Measurements from ENCODE around the gene CD58.
A peak's percentile ranks its signal among the peaks of the same experiment; 100 is the strongest.

Gene CD58

DNA sequence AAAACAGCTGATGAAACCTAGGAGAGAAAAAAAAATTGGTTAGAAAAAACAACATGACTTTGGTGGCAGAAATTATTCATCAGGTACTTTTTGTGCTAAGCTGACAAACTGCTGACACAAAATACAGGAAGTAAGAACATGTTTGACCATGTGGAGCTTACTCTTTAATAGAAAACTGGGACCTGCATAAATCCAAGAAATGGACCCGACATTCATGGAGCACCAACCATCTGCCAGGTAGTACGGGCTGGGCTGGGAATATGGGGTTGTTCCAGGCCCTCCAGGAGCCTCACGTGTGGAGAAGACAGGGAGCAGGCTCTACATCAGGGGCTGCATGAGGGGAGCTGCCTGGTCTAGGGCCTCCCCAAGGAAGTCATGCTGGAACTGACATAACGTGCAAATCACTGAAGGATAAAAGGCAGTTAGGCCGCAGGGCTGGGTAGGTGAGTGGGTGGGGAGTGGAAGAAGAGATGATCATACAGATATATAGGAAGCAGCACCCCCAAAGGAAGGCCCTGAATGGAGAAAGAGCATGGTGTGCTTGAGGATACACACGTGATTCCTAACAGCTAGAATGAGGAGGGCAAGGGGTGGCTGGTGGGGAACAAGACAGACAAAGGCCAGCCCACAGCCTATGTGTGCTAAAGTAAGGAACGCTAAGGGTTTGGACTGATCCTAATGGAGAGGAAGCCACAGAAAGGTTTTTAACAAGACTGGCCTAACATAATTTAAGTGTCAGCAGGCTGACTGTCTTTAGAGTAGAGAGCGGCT, 26.1 kb downstream of the CD58 start:
- no peak for DNase-seq (ENCODE audit: low read depth in 2 of 2)

DNA sequence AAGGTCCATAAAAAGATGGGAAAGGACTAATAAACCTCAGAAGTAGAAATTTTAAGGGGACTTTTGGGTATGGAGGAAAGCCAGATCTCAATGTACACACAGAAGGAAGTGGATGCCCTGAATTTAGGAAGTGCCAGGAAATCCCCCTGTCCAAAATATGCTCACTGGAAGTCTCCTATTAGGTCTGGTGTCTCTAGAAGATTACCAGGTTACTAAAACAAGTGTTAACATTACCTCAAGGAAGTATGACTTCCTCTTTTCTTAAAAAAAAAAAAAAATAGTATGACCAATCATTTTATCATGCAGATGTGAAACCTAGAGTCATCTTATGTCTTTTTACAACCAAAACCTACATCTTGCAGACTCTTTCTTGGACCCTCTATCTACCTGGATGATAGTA, 30.7 kb downstream of the CD58 start:
- no peak for DNase-seq (ENCODE audit: low read depth in 2 of 2)

DNA sequence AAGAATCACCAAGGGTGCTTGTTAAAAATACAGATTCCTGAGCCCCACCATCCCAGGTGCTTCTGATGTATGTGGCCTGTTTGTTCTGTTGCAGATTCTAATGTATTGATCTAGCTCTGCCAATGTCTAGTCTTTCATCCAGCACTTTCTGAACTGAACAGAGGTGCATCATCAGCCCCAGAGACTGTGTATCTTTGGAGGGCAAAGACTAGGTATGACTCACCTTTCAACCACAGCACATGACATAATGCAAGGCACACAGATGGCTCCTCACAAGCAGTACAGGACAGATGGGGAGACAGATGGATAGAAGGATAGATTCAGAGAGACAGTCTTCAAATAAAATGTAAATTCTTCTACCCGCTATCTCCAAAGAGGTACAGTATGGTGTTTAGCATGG, 32.3 kb downstream of the CD58 start:
- no peak for DNase-seq (ENCODE audit: low read depth in 2 of 2)

DNA sequence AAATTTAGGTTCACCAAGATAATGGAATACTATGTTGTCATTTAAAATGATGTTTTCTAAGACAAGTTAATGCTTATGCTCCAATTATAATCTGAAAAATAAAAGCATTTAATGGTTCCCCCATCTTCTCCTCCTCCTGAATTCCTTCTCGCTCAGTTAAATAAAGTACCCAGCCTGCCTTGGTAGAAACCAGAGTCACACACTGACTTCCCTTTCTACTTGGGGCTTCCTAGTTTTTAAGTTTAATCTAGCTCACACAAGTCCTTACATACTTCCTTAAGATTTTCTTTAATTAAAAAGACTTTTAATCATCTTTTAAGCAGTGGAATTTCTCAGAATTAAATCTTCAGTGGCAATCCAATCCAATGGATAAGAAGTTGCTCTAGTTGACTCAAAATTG, 32.9 kb downstream of the CD58 start:
- no peak for DNase-seq (ENCODE audit: low read depth in 2 of 2)

DNA sequence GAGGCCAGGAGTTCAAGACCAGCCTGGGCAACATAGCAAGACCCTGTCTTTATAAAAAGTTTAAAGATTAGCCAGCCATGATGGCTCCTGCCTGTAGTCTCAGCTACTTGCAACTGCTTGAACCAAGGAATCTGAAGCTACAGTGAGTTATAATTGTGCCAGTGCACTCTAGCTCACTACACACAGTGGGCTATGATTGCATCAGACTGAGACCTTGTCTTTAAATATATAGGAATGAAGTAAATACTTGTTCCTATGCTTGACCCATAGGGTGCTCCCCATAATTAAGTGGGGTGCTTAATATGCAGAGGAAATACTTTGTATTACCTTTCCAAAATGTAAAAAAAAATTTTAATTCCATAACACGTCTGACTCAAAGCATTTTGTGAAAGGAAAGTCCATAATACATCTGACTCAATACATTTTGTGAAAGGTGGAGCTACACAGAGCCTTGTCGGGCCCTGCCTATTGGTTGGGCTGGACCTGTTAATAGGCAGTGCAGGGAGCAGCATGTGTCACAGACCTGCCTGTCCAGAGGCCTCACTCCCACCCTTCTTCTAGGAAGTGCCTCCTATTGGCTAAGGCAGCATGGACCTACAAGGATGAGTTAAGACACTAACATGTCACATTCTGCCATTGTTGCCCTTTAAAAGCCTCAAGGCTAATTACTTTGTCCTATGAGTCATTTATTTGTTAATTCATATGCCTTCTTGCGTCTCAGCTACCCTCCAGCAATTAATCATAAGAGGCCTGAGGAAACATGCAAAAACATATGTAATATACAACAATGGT, 33.6 kb downstream of the CD58 start:
- DNase-seq (ENCODE audit: low read depth in 2 of 2): no peak

DNA sequence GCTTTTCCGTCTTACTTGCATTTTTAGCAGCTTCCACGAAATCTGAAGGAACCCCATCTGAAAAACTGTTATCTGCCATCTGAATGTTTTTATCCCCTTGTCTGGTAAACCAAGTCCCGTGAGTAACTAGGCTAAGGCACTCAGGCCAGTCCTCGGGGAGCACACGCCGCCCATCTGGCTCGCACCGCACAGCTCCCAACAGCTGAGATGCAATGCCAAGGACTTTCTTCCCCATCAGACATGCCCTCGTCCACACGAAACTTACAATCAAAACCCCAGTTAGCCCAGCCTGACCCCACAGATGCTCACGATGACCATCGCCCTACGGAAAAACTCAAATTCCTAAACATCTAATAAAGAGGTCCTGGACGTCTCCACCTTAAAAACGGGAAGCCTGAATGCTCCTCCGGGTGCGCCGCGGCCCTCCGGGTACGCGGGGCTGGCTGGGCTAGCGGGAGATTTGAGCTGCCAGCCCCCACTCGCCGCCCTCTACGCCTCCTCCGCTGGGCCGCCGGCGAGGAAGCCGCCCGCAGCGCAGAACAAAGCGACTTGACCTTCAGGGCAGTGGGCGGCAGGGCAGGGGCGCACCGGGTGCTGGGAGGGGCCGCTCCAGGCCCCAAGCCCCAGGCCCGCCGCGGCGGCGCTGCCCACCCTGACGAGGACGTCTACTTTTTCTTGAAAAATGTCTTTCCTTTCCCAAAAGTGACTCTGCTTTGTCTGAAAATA, 36.6 kb downstream of the CD58 start:
- no peak for DNase-seq (ENCODE audit: low read depth in 2 of 2)

DNA sequence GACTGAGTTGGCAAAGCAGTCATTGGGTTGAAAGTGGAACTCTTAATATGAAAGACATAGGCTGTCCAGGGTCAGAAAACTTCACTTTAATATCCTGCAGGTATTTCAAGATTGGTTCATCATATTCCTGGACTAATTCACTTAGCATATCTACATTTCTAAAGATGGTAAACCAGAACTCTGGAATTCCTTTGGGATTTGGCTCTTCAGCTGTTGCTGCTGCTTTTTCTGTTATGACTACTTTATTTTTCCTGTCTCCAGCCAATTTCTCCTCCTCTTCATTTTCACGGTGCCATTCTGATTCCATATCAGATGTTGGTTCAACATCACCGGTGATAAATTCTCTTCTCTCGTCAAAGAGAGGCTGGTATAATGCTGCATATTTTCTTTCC, 37.4 kb downstream of the CD58 start:
- DNase-seq (ENCODE audit: low read depth in 2 of 2): no peak

DNA sequence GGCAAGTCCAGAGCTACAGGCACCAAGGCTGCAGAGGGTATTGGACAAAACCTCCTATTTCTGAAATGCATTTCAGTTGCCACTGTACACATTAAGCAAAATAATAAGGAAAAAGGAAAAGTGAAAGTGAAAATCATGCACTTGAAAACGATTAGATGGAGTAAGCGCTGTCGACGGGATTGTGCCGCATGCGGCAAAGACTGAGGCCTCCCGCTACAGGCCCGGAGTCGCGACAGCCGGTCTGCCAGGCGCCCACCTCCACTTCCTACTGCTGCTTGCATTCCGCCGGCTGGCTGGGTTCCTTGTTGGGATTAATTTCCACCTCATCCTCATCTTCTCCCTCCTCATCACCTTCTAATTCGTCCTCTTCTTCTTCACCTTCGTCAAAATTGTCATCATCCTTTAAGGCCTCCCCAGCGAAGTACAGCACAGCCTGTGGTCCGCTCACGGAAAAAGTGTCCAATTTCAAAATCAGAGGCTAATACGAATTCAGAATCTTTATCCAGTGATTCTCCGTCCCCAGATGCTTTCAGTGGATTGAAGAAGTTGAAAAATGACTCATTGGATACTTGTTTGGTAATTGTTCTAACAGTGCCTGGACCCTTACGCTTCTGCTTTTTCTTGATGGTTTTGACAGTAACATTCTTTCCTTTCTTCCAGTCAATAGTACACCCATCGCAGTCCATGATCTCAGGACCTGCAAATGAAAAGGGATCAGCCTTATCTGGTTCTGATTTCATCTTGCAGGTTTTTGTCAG, 38.0 kb downstream of the CD58 start:
- DNase-seq (ENCODE audit: low read depth in 2 of 2): no peak

DNA sequence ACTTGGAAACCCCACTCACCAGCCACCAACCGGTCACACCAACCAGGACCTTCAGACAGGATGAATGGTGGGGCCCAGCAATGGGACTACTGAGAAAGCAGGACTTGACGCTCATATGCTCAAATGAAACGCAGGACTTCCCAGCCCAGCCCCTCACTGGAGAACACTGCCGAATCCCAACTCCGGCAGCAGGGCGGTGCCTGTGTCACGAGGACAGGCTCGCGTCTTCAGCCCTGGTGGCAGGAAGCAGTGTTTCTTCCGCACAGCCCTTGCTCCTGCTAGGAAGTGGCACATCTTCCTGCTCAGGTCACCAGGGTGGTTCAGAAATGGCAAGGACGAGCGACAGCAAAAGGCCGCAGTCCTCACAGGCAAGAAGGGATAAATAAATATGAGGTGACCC, 38.9 kb downstream of the CD58 start:
- DNase-seq (ENCODE audit: low read depth in 2 of 2): no peak

DNA sequence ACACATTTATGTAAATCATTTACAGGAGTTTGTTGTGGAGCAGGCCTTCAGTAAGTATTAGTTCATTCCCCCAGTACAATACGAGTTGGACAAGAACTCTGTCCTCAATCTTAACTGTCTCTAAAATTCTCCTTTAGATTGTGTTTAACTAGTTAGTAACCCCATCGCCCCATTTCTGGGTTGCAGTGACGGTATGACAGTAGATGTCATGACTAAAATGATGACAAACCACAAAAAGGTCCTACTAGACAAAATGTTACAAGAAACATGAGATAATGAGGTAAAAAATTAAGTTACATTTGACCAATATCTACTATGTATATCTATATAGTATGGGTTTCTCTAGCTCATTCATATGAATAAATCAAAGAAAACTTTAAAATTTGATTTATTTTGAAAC, 41.1 kb downstream of the CD58 start:
- no peak for DNase-seq (ENCODE audit: low read depth in 2 of 2)

DNA sequence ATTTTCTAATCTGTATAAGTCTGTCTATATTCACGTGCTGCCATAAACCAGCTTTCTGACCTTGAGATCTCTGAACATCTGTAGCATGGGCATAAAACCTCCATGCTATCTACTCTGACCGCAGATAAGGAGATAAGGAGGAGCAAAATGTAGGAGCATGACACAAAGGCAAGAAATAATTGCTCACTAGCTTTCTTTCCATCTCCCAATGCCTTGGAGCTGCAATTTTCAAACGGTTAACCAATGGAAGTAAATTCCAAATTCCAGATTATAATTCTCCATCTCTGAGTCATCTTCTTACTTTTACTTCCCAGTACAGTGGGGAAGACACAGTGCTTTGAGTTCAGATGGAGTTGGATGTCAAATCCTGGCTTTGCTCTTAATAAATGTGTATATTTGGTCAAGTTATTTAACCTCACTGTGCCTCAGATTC, 41.6 kb downstream of the CD58 start:
- DNase-seq (ENCODE audit: low read depth in 2 of 2): no peak

DNA sequence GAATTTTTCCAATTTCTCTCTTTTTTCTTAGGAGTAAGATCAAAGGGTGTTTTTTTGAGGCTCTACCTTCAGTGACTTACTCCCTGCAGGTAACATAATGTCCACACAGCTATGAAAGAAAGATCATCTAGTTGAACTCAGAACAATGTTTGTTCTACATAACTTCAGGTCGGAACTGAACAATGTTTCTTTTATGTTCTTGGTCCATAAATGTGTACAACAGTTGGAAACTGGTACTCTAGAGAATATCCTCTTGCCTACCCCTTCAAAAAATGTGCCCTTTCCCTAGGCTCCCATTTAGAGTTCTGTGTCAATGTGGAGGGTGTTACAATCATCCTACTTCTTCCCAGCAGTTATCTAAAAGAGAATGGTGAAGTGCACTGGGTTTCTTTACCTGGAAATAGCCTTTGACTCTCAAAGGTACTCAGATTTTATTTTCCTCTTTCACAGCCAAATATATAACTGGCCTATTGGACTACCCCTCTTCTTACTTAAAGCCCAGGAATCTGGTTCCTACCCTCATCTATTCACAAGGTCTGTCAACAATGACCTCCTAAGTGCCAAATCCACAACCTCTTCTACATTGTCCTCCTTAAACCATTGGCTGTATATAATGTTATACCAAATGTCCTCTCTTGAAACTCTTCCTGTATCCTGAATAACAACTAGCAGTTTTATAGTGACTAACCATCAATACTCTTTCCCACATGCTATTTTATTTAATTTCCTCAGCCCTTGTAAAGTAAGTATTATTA, 42.3 kb downstream of the CD58 start:
- no peak for DNase-seq (ENCODE audit: low read depth in 2 of 2)

DNA sequence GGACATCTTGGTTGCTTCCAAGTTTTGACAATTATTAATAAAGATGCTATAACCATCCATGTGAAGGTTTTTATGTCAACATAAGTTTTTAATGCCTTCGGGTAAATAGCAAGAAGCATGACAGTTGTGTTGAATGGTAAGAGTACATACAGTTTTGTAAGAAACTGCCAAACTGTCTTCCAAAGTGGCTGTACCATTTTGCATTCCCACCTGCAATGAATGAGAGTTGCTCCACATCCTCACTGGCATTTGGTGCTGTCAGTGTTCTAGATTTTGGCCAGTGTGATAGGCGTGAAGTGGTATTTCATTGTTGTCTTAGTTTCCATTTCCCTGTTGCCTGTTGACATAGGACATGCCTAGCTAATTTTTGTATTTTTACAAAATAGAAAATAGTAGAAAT, 45.4 kb downstream of the CD58 start:
- DNase-seq (ENCODE audit: low read depth in 2 of 2): no peak

DNA sequence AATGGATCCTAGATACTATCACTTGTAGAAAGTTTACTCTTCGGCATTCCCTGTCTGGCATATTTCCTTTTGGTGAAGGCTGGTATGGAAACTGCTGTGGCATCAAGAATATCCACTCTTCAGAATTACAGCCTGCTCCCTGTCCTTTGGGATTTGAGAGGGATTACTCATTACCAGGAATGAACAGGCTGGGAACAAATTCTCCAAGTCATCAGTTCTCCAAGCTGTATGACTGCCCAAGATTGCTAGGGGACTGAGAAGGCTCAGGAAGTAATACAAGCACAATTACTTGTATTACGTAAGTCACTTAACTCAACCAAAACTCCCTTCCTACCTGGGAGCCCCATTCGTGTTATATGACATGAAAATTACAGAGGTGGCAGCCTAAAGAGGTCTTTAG, 49.6 kb downstream of the CD58 start:
- DNase-seq (ENCODE audit: low read depth in 2 of 2): no peak

DNA sequence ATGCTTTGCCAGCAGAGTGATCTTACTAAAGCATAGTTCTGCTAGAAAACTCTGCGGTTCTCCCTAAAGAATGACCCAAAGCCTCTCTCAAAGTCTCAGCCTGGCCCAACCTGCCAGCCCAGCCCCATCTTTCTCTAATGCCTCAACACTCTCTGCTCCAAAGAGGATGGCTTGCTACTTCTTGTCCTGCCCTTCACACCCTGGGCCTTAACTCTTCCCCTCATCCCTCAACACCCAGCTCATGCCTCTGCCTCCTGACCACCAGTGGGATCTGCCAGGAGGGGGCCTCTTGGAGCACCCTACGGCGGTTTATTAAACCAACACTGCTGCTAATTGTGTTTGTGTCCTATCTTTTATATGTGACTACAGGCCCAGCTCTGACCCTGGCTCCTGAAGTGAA, 52.4 kb downstream of the CD58 start:
- no peak for DNase-seq (ENCODE audit: low read depth in 2 of 2)

DNA sequence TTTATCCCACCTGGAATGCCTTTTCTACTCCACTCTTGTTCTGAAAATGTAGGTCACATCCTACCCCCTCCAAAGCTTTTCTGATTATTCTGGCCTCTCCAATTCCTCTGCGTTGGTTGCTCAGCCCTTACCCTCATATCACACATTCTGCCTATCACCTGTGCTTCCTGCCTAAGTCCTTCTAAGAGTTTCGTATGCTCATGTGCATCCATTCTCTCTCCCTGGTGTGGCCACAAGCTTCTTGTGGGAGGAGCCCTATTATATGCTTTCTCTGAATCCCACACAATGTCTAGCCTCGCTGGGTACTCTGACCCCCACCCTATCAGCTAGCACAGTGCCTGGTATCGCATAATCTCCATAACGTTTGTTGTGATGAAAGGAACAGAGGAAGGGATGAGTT, 54.2 kb downstream of the CD58 start:
- DNase-seq (ENCODE audit: low read depth in 2 of 2): no peak

DNA sequence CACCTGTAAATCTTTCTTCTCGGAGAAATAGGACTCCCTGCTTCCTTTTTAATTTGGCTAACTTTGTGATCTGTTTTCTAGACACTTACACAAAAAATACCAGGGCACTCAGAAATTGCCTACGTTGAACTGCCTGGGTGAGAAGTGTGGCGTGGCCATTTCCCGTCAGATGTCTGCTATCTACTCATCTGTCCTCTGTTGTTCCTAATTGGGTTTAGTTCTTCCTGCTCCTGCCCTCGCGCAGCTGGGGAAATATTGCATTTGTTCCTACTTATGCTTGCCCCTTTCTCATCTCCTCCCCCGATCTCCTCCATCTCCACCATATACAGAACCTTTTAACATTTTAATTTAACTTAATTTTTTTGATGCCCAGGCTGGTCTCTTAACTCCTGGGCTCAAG, 55.1 kb downstream of the CD58 start:
- DNase-seq (ENCODE audit: low read depth in 2 of 2): no peak

DNA sequence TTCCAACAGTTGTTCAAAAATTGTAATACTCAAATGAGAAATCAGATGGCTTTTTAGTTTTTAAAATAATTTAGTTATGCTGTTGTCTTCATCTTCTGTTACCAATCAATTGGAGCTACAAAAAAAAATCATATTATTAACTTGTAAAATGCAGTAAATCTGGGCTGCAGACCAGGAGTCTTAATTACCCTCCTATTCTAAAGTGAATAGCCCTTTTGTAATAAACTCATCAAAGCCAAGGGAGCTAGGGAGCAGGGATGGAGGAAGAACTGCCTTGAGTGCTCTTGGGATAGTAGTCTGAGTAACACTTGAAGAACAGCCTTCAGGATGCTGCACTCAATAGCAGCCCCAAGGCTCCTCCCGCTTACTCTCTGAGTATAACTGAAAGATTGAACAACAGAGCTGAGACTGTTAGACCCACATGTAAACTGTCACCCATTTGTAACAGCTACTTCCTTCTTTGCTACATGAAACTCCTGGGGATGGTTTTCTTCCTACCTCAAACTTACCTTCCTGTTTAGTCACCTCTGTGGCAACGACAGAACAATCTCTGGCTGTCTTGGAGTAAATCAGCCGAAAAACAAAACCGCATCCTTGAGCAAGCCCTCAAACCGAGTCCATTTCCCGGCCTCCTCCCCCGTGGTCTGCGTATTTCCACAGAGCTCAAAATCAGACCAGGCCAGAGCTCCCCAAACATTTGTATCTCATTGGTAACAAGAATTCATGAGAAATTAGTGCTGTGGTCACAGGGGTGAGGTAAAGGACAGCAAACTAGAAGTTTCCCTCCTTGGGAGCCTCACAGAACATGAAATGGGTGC, 55.9 kb downstream of the CD58 start:
- DNase-seq (ENCODE audit: low read depth in 2 of 2): peak; percentile 38 to 68

DNA sequence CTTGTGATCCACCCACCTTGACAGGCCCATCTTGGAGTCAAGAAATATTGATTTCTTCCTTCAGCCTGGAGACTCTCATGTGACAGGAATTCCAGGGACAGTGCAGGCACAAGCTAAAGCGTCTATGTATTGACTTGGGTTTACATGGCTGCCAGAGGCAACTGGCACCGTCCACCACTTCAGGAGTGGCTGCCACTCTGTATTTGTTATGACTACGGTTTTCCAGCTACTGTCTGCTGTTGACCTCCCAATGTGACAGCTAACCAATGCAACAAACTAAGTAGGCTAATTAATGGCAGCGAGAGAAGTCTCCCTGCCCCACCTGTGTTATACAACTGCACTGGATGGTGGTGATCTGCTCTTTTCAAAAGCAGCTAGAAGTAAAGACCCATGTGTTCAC, 56.9 kb downstream of the CD58 start:
- no peak for DNase-seq (ENCODE audit: low read depth in 2 of 2)

DNA sequence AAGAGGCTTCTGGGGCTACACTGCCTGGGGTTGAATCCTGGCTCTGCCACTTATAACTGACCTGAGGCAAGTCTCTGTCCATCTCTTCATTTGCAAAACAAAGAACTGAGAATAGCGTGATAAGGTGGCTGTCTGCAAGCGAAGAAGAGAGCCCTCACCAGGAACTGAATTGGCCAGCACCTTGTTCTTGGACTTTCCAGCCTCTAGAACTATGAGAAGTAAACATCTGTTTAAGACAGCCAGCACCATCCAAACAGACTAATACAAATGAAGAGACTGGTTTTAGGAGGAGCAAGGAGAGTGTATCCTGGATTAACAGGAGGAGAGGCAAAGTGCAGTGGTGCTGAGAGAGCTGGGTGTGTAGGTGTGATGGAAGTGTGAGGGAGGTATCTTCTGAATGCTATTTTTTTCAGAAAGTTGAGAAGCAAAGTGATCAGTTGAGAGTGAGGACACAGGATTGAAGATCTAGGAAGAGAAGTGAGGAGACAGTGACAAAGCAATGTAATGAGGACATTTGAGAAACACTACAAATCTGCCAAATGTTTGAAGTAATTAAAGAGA, 59.3 kb downstream of the CD58 start:
- no peak for DNase-seq (ENCODE audit: low read depth in 2 of 2)

Measured in stimulated activated CD4-positive, alpha-beta T cell treated with anti-CD3 and anti-CD28 coated beads, Interleukin-4, amount 100 ng/mL, for 48 hours (primary cell).